ENCODE measurements around the gene CBX8. TPM values are rescaled to one million over a fixed set of nuclear protein-coding genes. Genes with fewer than 3 reads are reported as not detected.

CBX8 gene
- total and polyA plus RNA-seq, 2 of the 13 experiments (the other 11 are each of a cell fraction or from before 2014, with no cell fraction given), result 0.34 to 12.6 TPM

GRCh38 chr17:79824893-79825579 is 28.2 kb upstream of the CBX8 start:
- DNase-seq (ENCODE audit: low spot score) (no peak), FAIRE-seq (no peak), ATAC-seq (no peak)
- Histone ChIP-seq H3K4me1 (ENCODE audit: insufficient read depth, low read length) (peaks cover 97% of the 10 kb centered on the region), H3K79me2 (ENCODE audit: insufficient read depth, low read length) (no peaks in the 10 kb centered on the region), H3K4me3 (replicated peaks in 1 of 3; ENCODE audit: insufficient read depth in 1 of 3, low read depth in 2 of 3, low read length in 3 of 3) (no peak overlapping the region), H3K9ac (ENCODE audit: insufficient read depth, low read depth, low read length) (no peak overlapping the region), H3K36me3 (replicated peaks in 1 of 2; ENCODE audit: control insufficient read depth in 1 of 2, insufficient read depth in 2 of 2, low read length in 2 of 2) (no peaks in the 10 kb centered on the region), H4K20me1 (ENCODE audit: insufficient read depth, low read length) (no peaks in the 10 kb centered on the region), H3K9me3 (ENCODE audit: low read length) (no peaks in the 10 kb centered on the region), H3K27me3 (ENCODE audit: control insufficient read depth in 1 of 2, insufficient read depth in 2 of 2, low read length in 2 of 2) (peaks cover 0 to 3% of the 10 kb centered on the region in 2 experiments; a peak in 1 of 5 replicates), H3K27ac (ENCODE audit: extremely low read length, insufficient read depth, low read length) (no peak overlapping the region), H2AFZ (ENCODE audit: low read length) (no peak overlapping the region), H3K4me2 (ENCODE audit: low read depth, low read length) (peak overlapping the region; percentile 48)
- in situ Hi-C loops (cut with HindIII; ENCODE audit: extremely low pct_ligation_motif_present, low pct_unique_long_range_greater_than_20kb) (no loop called here), intact Hi-C loops (cut with micrococcal nuclease; ENCODE audit: unreplicated experiment) (no loop called here)
- ChIA-PET CTCF (ENCODE audit: low intra/inter-chr PET ratio, low total read pairs) (no interaction called here), POLR2A (interaction anchor here (1.3 to 2.0 kb wide), 7 partner anchors 10 to 169 kb away, joined by 3 to 10 read pairs (median 4); partner anchors contain the start of genes CBX4 and CBX8)
- 15% methylated on average over 6 of the region's 6 CpGs for WGBS (ENCODE audit: low lambda C conversion rate)
- BruUV-seq (replicated peaks), result no TSS peak
- TF ChIP-seq RBFOX2 (IDR thresholded peaks at IDR 0.05; ENCODE audit: low read depth, low read length) (no peak), ATF7 (IDR thresholded peaks at IDR 0.05) (peak; percentile 97), ATF7 (CRISPR knock-in tag; IDR thresholded peaks at IDR 0.05) (no peak), TFAP4 (IDR thresholded peaks at IDR 0.05; ENCODE audit: borderline replicate concordance, low read depth) (peak; percentile 96), IRF2 (CRISPR knock-in tag; IDR thresholded peaks at IDR 0.05) (0 out of 2 replicates have a peak, but pooled peaks have one; percentile 39), FOXA3 (CRISPR knock-in tag; IDR thresholded peaks at IDR 0.05) (peak; percentile 52), SPEN (CRISPR knock-in tag; IDR thresholded peaks at IDR 0.05; ENCODE audit: low read depth) (0 out of 2 replicates have a peak, but pooled peaks have one; percentile 48), ZBTB7A (CRISPR knock-in tag; IDR thresholded peaks at IDR 0.05) (peak; percentile 73; the same call in 1 of the 2 replicates), THAP11 (CRISPR knock-in tag; IDR thresholded peaks at IDR 0.05) (0 out of 2 replicates have a peak, but pooled peaks have one; percentile 10), HDAC1 (CRISPR knock-in tag; IDR thresholded peaks at IDR 0.05) (peak; percentile 55), FOXA1 (IDR thresholded peaks at IDR 0.05) (no peak), FOXA1 (CRISPR knock-in tag; IDR thresholded peaks at IDR 0.05) (peak; percentile 81), ZNF576 (CRISPR knock-in tag; IDR thresholded peaks at IDR 0.05) (no peak), PHF5A (CRISPR knock-in tag; IDR thresholded peaks at IDR 0.05; ENCODE audit: low read depth, unreplicated experiment) (no peak), ZNF570 (CRISPR knock-in tag; IDR thresholded peaks at IDR 0.05; ENCODE audit: borderline replicate concordance) (no peak), SOX6 (IDR thresholded peaks at IDR 0.05) (no peak), SOX6 (CRISPR knock-in tag; IDR thresholded peaks at IDR 0.05) (peak; percentile 66), CREB1 (IDR thresholded peaks at IDR 0.05) (peak; percentile 85), CREB1 (CRISPR knock-in tag; IDR thresholded peaks at IDR 0.05) (no peak; the same call in 1 of the 2 replicates), BCL6 (CRISPR knock-in tag; IDR thresholded peaks at IDR 0.05) (0 out of 2 replicates have a peak, but pooled peaks have one; percentile 20), ZMAT5 (CRISPR knock-in tag; IDR thresholded peaks at IDR 0.05; ENCODE audit: borderline replicate concordance, low read depth) (no peak), FOXC1 (CRISPR knock-in tag; IDR thresholded peaks at IDR 0.05; ENCODE audit: borderline replicate concordance) (0 out of 2 replicates have a peak, but pooled peaks have one; percentile 25), ZMYM3 (CRISPR knock-in tag; IDR thresholded peaks at IDR 0.05) (0 out of 2 replicates have a peak, but pooled peaks have one; percentile 10), ZNF766 (CRISPR knock-in tag; IDR thresholded peaks at IDR 0.05; ENCODE audit: borderline replicate concordance) (0 out of 2 replicates have a peak, but pooled peaks have one; percentile 44), ZBTB21 (CRISPR knock-in tag; IDR thresholded peaks at IDR 0.05) (peak; percentile 82; the same call in 1 of the 2 replicates)

Measured in HepG2 (cell line).